ENCODE results near the gene SEC31A.
"Not testable (repeated sequence)": the region's sequence is repeated elsewhere in the genome, so short reads cannot be mapped to it uniquely, and the experiment has no call there.

The SEC31A gene

DNA sequence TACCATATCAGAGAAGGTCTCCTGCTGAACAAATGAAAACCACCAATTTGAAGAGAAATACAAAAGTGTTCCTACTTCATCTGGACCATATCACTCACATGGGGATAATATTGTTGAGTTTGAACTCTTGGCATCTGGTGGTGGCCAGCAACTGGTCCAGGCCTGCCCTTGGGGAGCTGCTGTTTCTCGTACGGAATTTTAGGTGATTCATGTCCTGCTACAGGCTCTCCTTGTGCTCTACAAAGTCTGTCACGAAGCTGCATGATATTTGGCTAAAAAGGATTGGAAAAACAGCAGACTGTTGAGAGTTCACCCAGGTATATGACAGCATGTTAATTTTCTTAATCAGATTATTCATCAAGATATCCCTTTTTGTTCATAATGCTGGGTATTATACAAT is 42.2 kb downstream of the SEC31A start:
- no peak for DNase-seq (ENCODE audit: low read depth in 2 of 2)

- no peak for DNase-seq (ENCODE audit: low read depth in 2 of 2)
Measured at GRCh38 chr4:82842593-82842992, 48.4 kb downstream of the SEC31A start.

DNA sequence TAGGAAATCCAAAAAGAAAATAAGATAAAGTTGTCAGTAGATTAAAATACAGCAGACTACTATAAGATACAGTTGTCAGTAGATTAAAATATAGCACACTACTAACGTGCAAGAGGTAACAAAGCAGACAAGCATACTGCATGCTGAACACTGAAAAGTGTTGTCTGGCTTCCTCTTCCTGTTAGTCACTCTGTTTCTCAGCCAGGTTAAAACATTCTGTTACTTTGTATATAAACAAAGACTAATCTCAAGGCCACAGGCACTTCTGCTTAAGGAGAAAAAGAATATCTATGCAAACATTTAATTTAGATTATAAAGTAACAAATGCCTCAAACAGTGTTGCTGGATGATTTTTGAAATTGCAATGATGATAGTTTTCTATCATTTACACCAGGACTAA is 51.3 kb downstream of the SEC31A start:
- no peak for DNase-seq (ENCODE audit: low read depth in 2 of 2)

- DNase-seq (ENCODE audit: low read depth in 2 of 2) = no peak
Measured at GRCh38 chr4:82833696-82834313, 57.1 kb downstream of the SEC31A start.

DNA sequence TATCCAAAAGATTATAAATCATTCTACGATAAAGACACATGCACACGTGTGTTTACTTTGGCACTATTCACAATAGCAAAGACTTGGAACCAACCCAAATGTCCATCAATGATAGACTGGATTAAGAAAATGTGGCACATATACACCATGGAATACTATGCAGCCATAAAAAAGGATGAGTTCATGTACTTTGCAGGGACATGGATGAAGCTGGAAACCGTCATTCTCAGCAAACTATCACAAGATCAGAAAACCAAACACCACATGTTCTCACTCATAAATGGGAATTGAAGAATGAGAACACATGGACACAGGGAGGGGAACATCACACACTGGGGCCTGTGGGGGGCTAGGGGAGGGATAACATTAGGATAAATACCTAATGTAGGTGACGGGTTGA is 57.9 kb downstream of the SEC31A start:
- not testable (repeated sequence) for DNase-seq (ENCODE audit: low read depth in 2 of 2)

DNA sequence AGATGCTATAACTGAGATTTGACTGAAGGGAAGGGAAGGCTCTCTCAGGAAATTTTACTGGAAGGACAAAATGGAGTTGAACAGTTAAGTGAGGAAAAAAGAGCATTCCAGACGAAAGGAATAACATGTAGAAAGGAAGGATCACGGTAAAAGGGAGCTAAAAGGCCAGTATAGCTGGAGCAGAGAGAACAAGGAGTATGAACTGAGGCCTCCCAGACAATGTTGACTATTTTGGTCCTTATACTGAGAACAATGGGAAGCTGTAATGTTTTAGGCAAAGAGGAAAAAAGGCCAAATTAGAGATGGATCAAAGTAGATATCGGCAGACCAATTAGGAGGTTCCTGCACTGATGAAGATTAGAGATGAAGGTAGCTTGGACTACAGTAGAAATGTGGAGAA is 65.5 kb downstream of the SEC31A start:
- DNase-seq (ENCODE audit: low read depth in 2 of 2) = no peak

GRCh38 chr4:82823062-82823461 is 67.9 kb downstream of the SEC31A start:
- no peak for DNase-seq (ENCODE audit: low read depth in 2 of 2)

DNA sequence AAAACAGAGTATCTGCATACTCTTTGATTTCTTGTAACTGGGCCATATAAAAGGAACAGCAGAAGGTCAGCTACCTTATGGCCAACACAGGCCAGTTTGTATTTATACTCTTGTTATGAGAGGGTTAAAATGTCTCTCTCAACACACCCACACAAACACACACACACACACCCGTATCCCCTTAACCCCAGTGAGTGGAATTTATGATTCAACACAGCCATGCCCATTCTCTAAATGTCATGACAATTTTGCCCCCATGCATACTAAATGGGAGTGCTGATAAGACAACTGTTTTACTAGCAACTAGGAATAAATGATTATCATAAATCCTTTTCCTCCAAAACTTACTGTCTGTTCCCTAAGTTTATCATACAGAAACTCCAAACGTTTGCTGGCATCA is 70.3 kb downstream of the SEC31A start:
- DNase-seq (ENCODE audit: low read depth in 2 of 2) = no peak

DNA sequence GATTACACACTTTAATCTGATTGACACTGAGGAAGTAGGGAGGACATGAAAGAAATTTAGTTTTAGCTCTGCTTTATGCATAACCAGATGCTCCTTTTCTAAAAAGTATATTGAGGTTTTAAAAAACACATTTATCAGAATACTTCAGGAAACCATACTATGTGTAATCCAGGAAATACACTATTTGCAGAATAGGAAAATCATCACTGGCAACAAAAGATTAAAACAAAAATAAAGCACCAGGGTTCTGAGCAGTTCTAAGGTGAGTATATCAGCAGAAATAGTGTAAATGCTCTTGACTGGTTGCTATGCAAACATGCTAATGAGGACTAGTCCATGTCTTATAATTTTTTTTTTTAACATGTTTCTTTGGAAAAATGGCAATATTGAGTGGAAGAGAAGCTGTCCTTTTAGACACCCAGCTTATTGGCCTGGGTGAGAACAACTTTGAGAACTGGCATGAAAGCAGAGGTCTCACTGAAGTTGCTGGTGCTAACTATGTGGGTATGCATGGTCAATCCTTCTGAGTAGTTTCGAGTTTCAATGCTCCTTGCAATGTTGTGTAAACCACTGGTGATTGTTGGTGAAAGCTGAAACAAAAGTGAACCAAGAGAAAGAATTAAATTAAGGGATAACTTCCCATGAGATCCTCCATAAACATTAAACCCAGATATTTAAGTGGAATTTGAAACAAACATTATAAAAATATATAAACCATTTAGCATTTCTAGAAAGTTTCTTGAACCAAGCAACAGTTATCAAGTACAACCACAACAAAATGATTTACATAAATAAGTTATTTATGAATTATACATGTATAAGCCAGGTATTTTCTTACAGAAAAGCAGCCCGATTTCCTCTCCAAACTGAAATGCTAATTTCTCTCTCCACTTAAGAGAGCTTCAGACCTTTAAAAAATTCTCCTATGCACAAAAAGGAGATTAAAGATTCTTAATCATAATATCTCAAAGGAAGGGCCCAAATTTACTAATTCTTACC is 72.0 kb downstream of the SEC31A start:
- no peak for DNase-seq (ENCODE audit: low read depth in 2 of 2)

- DNase-seq (ENCODE audit: low read depth in 2 of 2) = not testable (repeated sequence)
Measured at GRCh38 chr4:82816874-82817273, 74.1 kb downstream of the SEC31A start.

- no peak for DNase-seq (ENCODE audit: low read depth in 2 of 2)
Measured at GRCh38 chr4:82814034-82814433, 76.9 kb downstream of the SEC31A start.

- no peak for DNase-seq (ENCODE audit: low read depth in 2 of 2)
Measured at GRCh38 chr4:82811838-82812341, 79.1 kb downstream of the SEC31A start.

DNA sequence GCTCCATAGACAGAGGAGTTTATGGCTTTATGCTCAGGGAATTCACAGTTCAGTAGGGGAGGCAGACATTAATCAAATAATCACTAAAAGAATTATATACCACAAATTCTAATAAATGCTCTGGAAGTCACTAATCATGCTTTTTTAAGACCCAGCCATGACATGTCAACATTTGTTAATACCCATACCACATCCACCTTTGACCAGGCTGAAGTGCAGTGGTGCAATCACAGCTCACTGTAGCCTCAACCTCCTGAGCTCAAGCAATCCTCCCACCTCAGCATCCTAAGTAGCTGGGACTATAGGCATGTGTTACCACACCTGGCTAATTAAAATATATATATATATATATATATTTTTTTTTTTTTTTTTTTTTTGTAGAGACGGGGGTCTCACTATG is 79.6 kb downstream of the SEC31A start:
- no peak for DNase-seq (ENCODE audit: low read depth in 2 of 2)

GRCh38 chr4:82810176-82810575 is 80.8 kb downstream of the SEC31A start:
- no peak for DNase-seq (ENCODE audit: low read depth in 2 of 2)

- DNase-seq (ENCODE audit: low read depth in 2 of 2) = no peak
Measured at GRCh38 chr4:82809619-82810018, 81.3 kb downstream of the SEC31A start.

- no peak for DNase-seq (ENCODE audit: low read depth in 2 of 2)
Measured at GRCh38 chr4:82803746-82804145, 87.2 kb downstream of the SEC31A start.

GRCh38 chr4:82802911-82803310 is 88.0 kb downstream of the SEC31A start:
- DNase-seq (ENCODE audit: low read depth in 2 of 2) = no peak

- no peak for DNase-seq (ENCODE audit: low read depth in 2 of 2)
Measured at GRCh38 chr4:82801910-82802521, 88.9 kb downstream of the SEC31A start.

GRCh38 chr4:82799006-82799881 is 91.7 kb downstream of the SEC31A start:
- no peak for DNase-seq (ENCODE audit: low read depth in 2 of 2)

GRCh38 chr4:82798168-82799005 is 92.6 kb downstream of the SEC31A start, which contains the start of gene SCD5:
Gene SCD5, minus strand, starts transcription at chr4:82798796. Its CDS starts 259 bp downstream, at chr4:82798537.
- DNase-seq (ENCODE audit: low read depth in 2 of 2) = peak; percentile 31 to 43
